Activated naive CD4-positive, alpha-beta T cell treated with anti-CD3 and anti-CD28 coated beads for 36 hours (primary cell): ENCODE measurements around the gene CT55. TPM values are rescaled to one million over a fixed set of nuclear protein-coding genes. Genes with fewer than 3 reads are reported as not detected.
A peak's percentile ranks its signal among the peaks of the same experiment; 100 is the strongest.
"Not testable (repeated sequence)": the region's sequence is repeated elsewhere in the genome, so short reads cannot be mapped to it uniquely, and the experiment has no call there.

Experiments used
- CTCF ChIA-PET: fragments of 350-600 bp; sonication (Branson Sonifier 250); formaldehyde crosslinking; loops from one replicate; lab custom pipeline; 2021; ENCODE audit warnings: antibody characterized with exemption; lab: Charles Lee
- DNase-seq: peaks from one replicate; pipeline ENCODE4 v3.0.0-alpha.2; 2020
- H3K27ac Mint-ChIP-seq: one replicate; pipeline ENCODE4 v1.8.0; 2021; ENCODE audit warnings: mild to moderate bottlenecking, mixed read lengths
- H3K27me3 Mint-ChIP-seq: one replicate; pipeline ENCODE4 v1.8.0; 2021; ENCODE audit warnings: low read depth, mixed read lengths
- H3K36me3 Mint-ChIP-seq: one replicate; pipeline ENCODE4 v1.8.0; 2021; ENCODE audit warnings: low read depth, mixed read lengths
- H3K4me1 Mint-ChIP-seq: one replicate; pipeline ENCODE4 v1.8.0; 2021; ENCODE audit warnings: low read depth, mixed read lengths
- H3K4me3 Mint-ChIP-seq: one replicate; pipeline ENCODE4 v1.8.0; 2021; ENCODE audit warnings: mild to moderate bottlenecking, moderate library complexity, mixed read lengths
- H3K9me3 Mint-ChIP-seq: one replicate; pipeline ENCODE4 v1.8.0; 2021; ENCODE audit warnings: mixed read lengths
- intact Hi-C: fragments of 100-400 bp; cut with micrococcal nuclease; formaldehyde crosslinking; loops from one replicate; pipeline ENCODE4 v1.15.1; 2023
- total RNA-seq, 2 experiments: library from RNA; stranded (reverse); gene quantifications; one replicate each; pipeline ENCODE4 v1.2.3, GENCODE V29; 2021

CT55 gene
- total RNA-seq, 2 experiments from 2014 or later: not detected

GRCh38 chrX:135154688-135155087, 16.5 kb downstream of the CT55 start:
- H3K4me3 Mint-ChIP-seq, H3K9me3 Mint-ChIP-seq, H3K27ac Mint-ChIP-seq, H3K27me3 Mint-ChIP-seq, intact Hi-C loops, H3K36me3 Mint-ChIP-seq, H3K4me1 Mint-ChIP-seq, DNase-seq, CTCF ChIA-PET: not testable (repeated sequence)

- H3K4me1 Mint-ChIP-seq, DNase-seq, H3K27ac Mint-ChIP-seq, H3K4me3 Mint-ChIP-seq, H3K36me3 Mint-ChIP-seq, CTCF ChIA-PET, H3K9me3 Mint-ChIP-seq, intact Hi-C loops, H3K27me3 Mint-ChIP-seq: not testable (repeated sequence)
Observed at GRCh38 chrX:135126145-135126544, 45.1 kb downstream of the CT55 start.

- DNase-seq, H3K36me3 Mint-ChIP-seq, H3K4me3 Mint-ChIP-seq, H3K27me3 Mint-ChIP-seq, H3K27ac Mint-ChIP-seq, H3K4me1 Mint-ChIP-seq, intact Hi-C loops, CTCF ChIA-PET, H3K9me3 Mint-ChIP-seq: not testable (repeated sequence)
Observed at GRCh38 chrX:135120056-135120576, 51.1 kb downstream of the CT55 start, which contains the start of gene ETDB. Gene ETDB, minus strand, starts transcription at chrX:135120526. Its CDS starts 1,265 bp downstream, at chrX:135119261.

- H3K4me1 Mint-ChIP-seq, CTCF ChIA-PET, H3K9me3 Mint-ChIP-seq, H3K27me3 Mint-ChIP-seq, H3K4me3 Mint-ChIP-seq, DNase-seq, H3K36me3 Mint-ChIP-seq, intact Hi-C loops, H3K27ac Mint-ChIP-seq: not testable (repeated sequence)
Observed at GRCh38 chrX:135116064-135116463, 55.1 kb downstream of the CT55 start.

- Mint-ChIP-seq H3K36me3 (no peaks in the 10 kb centered on the region), H3K4me3 (no peak overlapping the region), H3K9me3 (no peaks in the 10 kb centered on the region), H3K27ac (no peak overlapping the region), H3K27me3 (peaks cover 8% of the 10 kb centered on the region), H3K4me1 (no peaks in the 10 kb centered on the region)
- intact Hi-C loops: no loop called here
- no peak for DNase-seq
- CTCF ChIA-PET: no interaction called here
Observed at GRCh38 chrX:135114392-135114791, 56.8 kb downstream of the CT55 start.

- Mint-ChIP-seq H3K27me3 (peaks cover 15% of the 10 kb centered on the region), H3K4me3 (no peak overlapping the region), H3K9me3 (no peaks in the 10 kb centered on the region), H3K36me3 (no peaks in the 10 kb centered on the region), H3K4me1 (no peaks in the 10 kb centered on the region), H3K27ac (no peak overlapping the region)
- intact Hi-C loops: no loop called here
- CTCF ChIA-PET: interaction anchor here (0.6 to 3.0 kb wide), 8 partner anchors 55 to 484 kb away, joined by 3 to 11 read pairs (median 3); no protein-coding TSS in a partner anchor
- no peak for DNase-seq
Observed at GRCh38 chrX:135112743-135113142, 58.5 kb downstream of the CT55 start.

GRCh38 chrX:135112096-135112729, 59.0 kb downstream of the CT55 start:
- peak; percentile 51 for DNase-seq
- H3K36me3 Mint-ChIP-seq: no peaks in the 10 kb centered on the region
- no peaks in the 10 kb centered on the region for H3K9me3 Mint-ChIP-seq
- no peaks in the 10 kb centered on the region for H3K4me1 Mint-ChIP-seq
- intact Hi-C loops: no loop called here
- CTCF ChIA-PET: interaction anchor here (0.7 to 3.0 kb wide), 10 partner anchors 11 to 484 kb away, joined by 3 to 11 read pairs (median 3); no protein-coding TSS in a partner anchor
- H3K27me3 Mint-ChIP-seq: peaks cover 15% of the 10 kb centered on the region
- H3K4me3 Mint-ChIP-seq: no peak overlapping the region
- H3K27ac Mint-ChIP-seq: no peak overlapping the region

GRCh38 chrX:135109554-135109953, 61.6 kb downstream of the CT55 start:
- intact Hi-C loops: no loop called here
- CTCF ChIA-PET: no interaction called here
- Mint-ChIP-seq H3K27me3 (peaks cover 15% of the 10 kb centered on the region), H3K9me3 (no peaks in the 10 kb centered on the region), H3K27ac (no peak overlapping the region), H3K4me1 (no peaks in the 10 kb centered on the region), H3K36me3 (no peaks in the 10 kb centered on the region), H3K4me3 (no peak overlapping the region)
- DNase-seq: no peak

Other genes with a start within 250 kb of the CT55 start
- 1 to 10 TPM in 1 of 2 experiments, under 1 TPM in 1; 0.79 to 1.0 TPM for gene SMIM10, start 180.4 kb downstream of the CT55 start, total RNA-seq
- gene RTL8B, start 148.9 kb downstream of the CT55 start, total RNA-seq: 1 to 10 TPM in 1 of 2 experiments, under 1 TPM in 1; 0.99 to 1.1 TPM
- 10 to 100 TPM; 16.0 to 19.9 TPM for gene RTL8C, start 139.0 kb downstream of the CT55 start, total RNA-seq
- gene RTL8A, start 119.3 kb downstream of the CT55 start, total RNA-seq: 1 to 10 TPM; 7.9 to 8.5 TPM
- gene SMIM10L2B, start 72.7 kb downstream of the CT55 start, total RNA-seq: under 1 TPM; 0.10 to 0.20 TPM
- gene ETDB, start 50.9 kb downstream of the CT55 start, total RNA-seq: not detected
- gene ETDA, start 80.7 kb upstream of the CT55 start, total RNA-seq: not detected
- not detected for gene ETDC, start 138.1 kb upstream of the CT55 start, total RNA-seq
- 1 to 10 TPM; 2.5 to 3.6 TPM for gene ZNF75D, start 172.7 kb upstream of the CT55 start, total RNA-seq
- gene ZNF449, start 173.4 kb upstream of the CT55 start, total RNA-seq: 1 to 10 TPM; 1.9 to 2.4 TPM